ENCODE measurements around the gene PWWP2B.

PWWP2B gene

DNA sequence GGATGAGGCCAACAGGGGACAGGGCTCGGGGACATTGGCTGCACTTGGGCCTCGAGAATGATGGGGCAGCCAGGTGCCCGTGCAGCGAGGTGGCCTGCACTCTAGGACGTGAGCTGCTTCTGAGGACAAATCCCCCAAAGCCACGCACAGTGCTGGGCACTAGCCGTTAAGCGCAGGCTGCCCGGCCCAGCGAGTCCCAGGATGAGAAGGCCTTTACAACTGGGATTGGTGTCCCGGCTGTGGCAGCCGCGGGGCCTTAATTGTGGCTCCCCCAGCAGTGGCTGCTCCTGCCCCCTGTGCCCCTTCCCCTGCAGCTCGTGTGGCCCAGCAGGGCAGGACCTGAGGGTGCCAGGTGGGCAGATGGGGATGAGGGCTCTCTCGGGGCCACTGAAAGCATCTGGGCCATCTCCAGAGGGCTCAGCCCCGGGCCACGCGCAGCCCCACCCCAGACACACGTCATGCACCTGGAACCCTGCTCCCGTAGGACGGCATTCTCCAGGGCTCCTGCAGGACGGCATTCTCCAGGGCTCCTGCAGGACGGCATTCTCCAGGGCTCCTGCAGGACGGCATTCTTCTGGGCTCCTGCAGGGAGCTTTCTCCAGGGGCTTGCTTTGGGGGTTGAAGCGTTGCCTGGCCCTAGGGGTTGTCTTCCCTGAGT lies 6.6 kb downstream of the PWWP2B start:
- no peak overlapping the region for H3K27ac ChIP-seq (ENCODE audit: low read depth, low read length)
- no peaks in the 10 kb centered on the region for H3K4me1 ChIP-seq (ENCODE audit: control insufficient read depth, insufficient read depth, low read length, unreplicated experiment)
- no peaks in the 10 kb centered on the region for H3K27me3 ChIP-seq (ENCODE audit: insufficient read depth, low read length)
- no peak overlapping the region for H2AFZ ChIP-seq (ENCODE audit: low read length, unreplicated experiment)
- no peak overlapping the region for H3K4me3 ChIP-seq (ENCODE audit: low read depth, low read length)
- H3K79me2 ChIP-seq (ENCODE audit: control insufficient read depth, insufficient read depth, low read length, unreplicated experiment) = peaks cover 5% of the 10 kb centered on the region
- H3K36me3 ChIP-seq (ENCODE audit: insufficient read depth, low read length) = no peaks in the 10 kb centered on the region

DNA sequence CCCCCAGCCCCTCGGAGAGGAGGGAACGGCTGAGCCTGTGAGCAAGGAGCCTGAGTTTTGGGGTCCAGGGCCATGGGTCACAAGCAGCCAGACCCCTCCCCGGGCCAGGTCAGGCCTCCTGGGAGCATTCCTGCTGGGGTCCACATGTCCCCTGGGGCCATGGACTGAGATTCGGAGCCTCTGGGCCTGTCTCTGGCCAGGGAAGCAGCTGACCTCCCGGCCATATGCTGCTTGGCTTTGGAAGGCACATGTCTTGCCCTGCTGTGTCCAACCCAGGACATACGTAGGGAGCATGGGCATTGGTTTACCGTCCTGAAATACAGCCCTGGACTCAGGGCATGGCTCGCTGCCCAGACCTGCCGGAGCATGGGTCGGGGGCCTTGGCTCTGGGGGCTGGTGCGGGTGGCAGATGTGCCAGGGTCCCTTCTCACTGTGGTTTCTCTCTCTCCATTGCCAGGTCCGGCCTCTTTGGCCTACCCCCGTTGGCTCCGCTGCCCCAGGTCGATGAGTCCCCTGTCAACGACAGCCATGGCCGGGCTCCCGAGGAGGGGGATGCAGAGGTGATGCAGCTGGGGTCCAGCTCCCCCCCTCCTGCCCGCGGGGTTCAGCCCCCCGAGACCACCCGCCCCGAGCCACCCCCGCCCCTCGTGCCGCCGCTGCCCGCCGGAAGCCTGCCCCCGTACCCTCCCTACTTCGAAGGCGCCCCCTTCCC lies 7.3 kb downstream of the PWWP2B start:
- H3K27me3 ChIP-seq (ENCODE audit: insufficient read depth, low read length) = no peaks in the 10 kb centered on the region
- no peaks in the 10 kb centered on the region for H3K36me3 ChIP-seq (ENCODE audit: insufficient read depth, low read length)
- no peaks in the 10 kb centered on the region for H3K4me1 ChIP-seq (ENCODE audit: control insufficient read depth, insufficient read depth, low read length, unreplicated experiment)
- H3K4me3 ChIP-seq (ENCODE audit: low read depth, low read length) = no peak overlapping the region
- H3K79me2 ChIP-seq (ENCODE audit: control insufficient read depth, insufficient read depth, low read length, unreplicated experiment) = peaks cover 5% of the 10 kb centered on the region
- no peak overlapping the region for H3K27ac ChIP-seq (ENCODE audit: low read depth, low read length)
- no peak overlapping the region for H2AFZ ChIP-seq (ENCODE audit: low read length, unreplicated experiment)

DNA sequence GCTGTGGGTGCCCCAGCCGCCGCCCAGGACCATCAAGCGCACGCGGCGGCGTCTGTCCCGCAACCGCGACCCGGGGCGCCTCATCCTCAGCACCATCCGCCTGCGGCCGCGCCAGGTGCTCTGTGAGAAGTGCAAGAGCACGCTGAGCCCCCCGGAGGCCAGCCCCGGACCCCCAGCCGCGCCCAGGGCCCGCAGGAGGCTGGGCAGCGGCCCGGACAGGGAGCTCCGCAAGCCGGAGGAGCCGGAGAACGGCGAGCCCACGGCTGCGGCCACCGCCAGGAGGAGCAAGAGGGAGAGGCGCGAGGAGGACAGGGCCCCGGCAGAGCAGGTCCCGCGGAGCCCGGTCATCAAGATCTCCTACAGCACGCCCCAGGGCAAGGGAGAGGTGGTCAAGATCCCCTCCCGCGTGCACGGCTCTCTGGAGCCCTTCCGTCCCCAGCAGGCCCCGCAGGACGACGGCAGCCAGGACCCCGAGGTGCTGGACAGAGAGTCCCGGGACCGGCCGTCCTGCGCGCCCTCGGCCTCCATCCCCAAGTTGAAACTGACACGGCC lies 8.0 kb downstream of the PWWP2B start:
- H3K4me1 ChIP-seq (ENCODE audit: control insufficient read depth, insufficient read depth, low read length, unreplicated experiment) = no peaks in the 10 kb centered on the region

DNA sequence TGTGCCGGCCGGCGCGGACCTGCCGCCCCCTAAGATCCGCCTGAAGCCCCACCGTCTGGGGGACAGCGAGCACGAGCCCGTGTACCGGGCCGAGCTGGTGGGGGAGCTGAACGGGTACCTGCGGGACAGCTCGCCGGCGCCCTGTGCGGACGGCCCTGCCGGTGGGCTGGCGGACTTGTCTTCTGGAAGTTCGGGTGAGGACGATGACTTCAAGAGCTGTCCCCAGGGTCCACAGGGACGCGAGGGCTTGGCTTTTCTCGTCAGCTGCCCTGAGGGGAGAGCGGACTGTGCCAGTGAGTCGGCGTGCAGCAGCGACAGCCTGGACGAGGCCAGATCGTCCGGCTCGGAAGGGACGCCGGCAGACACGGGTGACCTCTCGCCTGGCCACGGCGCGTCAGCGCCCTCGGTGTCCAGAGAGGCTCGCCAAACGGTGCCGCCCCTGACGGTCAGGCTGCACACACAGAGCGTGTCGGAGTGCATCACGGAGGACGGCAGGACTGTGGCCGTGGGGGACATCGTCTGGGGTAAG lies 8.5 kb downstream of the PWWP2B start:
- Histone ChIP-seq H3K27ac (ENCODE audit: low read depth, low read length) (no peak overlapping the region), H3K36me3 (ENCODE audit: insufficient read depth, low read length) (no peaks in the 10 kb centered on the region), H3K4me1 (ENCODE audit: control insufficient read depth, insufficient read depth, low read length, unreplicated experiment) (no peaks in the 10 kb centered on the region), H3K27me3 (ENCODE audit: insufficient read depth, low read length) (no peaks in the 10 kb centered on the region), H3K79me2 (ENCODE audit: control insufficient read depth, insufficient read depth, low read length, unreplicated experiment) (no peaks in the 10 kb centered on the region), H3K4me3 (ENCODE audit: low read depth, low read length) (no peak overlapping the region), H2AFZ (ENCODE audit: low read length, unreplicated experiment) (no peak overlapping the region)

More for the DNA sequence above, 8.0 kb downstream of the PWWP2B start:
- Histone ChIP-seq H3K27ac (ENCODE audit: low read depth, low read length) (no peak overlapping the region), H3K4me3 (ENCODE audit: low read depth, low read length) (no peak overlapping the region), H2AFZ (ENCODE audit: low read length, unreplicated experiment) (no peak overlapping the region), H3K79me2 (ENCODE audit: control insufficient read depth, insufficient read depth, low read length, unreplicated experiment) (no peaks in the 10 kb centered on the region), H3K27me3 (ENCODE audit: insufficient read depth, low read length) (no peaks in the 10 kb centered on the region), H3K36me3 (ENCODE audit: insufficient read depth, low read length) (no peaks in the 10 kb centered on the region)

DNA sequence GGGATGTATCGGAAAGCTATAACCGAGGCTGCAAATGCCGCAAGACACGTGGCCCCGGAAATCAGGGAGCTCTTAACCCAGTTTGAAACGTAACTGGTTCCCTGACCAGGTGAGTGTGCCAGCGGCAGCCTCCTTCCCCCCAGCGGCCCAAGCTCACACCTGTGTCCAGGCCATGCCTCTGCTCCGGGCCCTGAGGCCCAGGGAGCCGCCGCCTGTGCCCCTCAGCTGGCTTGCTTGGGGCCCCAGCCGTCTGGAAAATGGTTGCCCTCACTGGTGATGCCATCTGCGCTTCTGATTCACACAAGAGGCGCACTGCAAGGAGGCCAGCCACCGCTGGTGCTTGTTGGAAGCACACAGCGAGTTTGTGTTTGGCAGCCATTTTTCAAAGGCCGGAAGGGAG lies 9.2 kb downstream of the PWWP2B start:
- no peaks in the 10 kb centered on the region for H3K36me3 ChIP-seq (ENCODE audit: insufficient read depth, low read length)
- no peak overlapping the region for H3K4me3 ChIP-seq (ENCODE audit: low read depth, low read length)
- H3K27me3 ChIP-seq (ENCODE audit: insufficient read depth, low read length) = no peaks in the 10 kb centered on the region
- H2AFZ ChIP-seq (ENCODE audit: low read length, unreplicated experiment) = no peak overlapping the region
- no peak overlapping the region for H3K27ac ChIP-seq (ENCODE audit: low read depth, low read length)
- H3K79me2 ChIP-seq (ENCODE audit: control insufficient read depth, insufficient read depth, low read length, unreplicated experiment) = no peaks in the 10 kb centered on the region
- no peaks in the 10 kb centered on the region for H3K4me1 ChIP-seq (ENCODE audit: control insufficient read depth, insufficient read depth, low read length, unreplicated experiment)

DNA sequence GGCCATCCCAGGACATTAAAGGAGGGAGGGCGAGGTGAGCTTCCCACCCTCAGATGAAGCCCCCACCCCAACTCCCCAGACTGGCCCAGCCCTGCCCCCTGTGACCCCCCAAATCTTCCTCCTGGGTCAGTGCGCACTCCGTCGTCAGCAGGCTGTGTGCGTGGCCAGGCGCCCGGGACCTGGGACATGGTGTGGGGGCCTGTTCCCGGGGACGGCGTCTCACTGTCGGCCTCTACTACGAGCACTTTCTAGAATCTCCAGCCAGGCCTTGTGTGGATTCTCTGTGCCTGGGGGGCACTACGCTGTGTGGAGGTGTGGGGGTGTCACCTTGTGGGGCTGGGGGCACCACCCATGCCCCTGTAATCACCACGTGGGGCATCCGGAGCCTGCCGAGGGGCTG lies 9.8 kb downstream of the PWWP2B start:
- no peaks in the 10 kb centered on the region for H3K27me3 ChIP-seq (ENCODE audit: insufficient read depth, low read length)
- no peak overlapping the region for H3K27ac ChIP-seq (ENCODE audit: low read depth, low read length)
- H3K4me3 ChIP-seq (ENCODE audit: low read depth, low read length) = no peak overlapping the region
- no peak overlapping the region for H2AFZ ChIP-seq (ENCODE audit: low read length, unreplicated experiment)
- H3K79me2 ChIP-seq (ENCODE audit: control insufficient read depth, insufficient read depth, low read length, unreplicated experiment) = no peaks in the 10 kb centered on the region
- H3K36me3 ChIP-seq (ENCODE audit: insufficient read depth, low read length) = no peaks in the 10 kb centered on the region
- no peaks in the 10 kb centered on the region for H3K4me1 ChIP-seq (ENCODE audit: control insufficient read depth, insufficient read depth, low read length, unreplicated experiment)

DNA sequence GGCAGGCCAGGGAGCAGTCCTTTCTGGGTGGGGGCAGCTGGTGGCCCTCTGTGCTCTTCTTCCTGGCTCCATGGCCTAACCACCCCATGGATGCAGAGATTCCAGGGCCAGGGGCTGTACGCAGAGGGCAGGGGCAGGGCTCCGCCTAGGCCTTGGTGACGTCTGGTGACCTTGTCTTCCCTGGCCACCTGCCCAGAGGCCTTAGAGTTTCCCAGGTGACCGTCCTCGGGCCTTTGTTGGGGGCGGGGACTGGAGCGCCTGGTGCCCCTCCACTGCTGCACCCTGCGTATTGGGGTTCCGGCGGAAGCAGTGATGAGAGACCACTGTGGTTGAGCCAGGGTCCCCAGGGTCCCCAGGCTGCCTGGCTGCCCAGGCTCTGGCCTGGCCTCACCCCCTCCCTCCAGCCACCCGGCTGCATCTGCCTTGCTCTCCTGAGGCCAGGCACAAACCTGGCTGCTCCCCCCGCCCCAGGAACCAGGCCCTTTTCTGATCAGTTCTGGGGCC lies 10.3 kb downstream of the PWWP2B start:
- Histone ChIP-seq H3K4me3 (ENCODE audit: low read depth, low read length) (no peak overlapping the region), H3K27me3 (ENCODE audit: insufficient read depth, low read length) (no peaks in the 10 kb centered on the region), H3K79me2 (ENCODE audit: control insufficient read depth, insufficient read depth, low read length, unreplicated experiment) (no peaks in the 10 kb centered on the region), H3K36me3 (ENCODE audit: insufficient read depth, low read length) (no peaks in the 10 kb centered on the region), H3K27ac (ENCODE audit: low read depth, low read length) (no peak overlapping the region), H3K4me1 (ENCODE audit: control insufficient read depth, insufficient read depth, low read length, unreplicated experiment) (no peaks in the 10 kb centered on the region), H2AFZ (ENCODE audit: low read length, unreplicated experiment) (no peak overlapping the region)

DNA sequence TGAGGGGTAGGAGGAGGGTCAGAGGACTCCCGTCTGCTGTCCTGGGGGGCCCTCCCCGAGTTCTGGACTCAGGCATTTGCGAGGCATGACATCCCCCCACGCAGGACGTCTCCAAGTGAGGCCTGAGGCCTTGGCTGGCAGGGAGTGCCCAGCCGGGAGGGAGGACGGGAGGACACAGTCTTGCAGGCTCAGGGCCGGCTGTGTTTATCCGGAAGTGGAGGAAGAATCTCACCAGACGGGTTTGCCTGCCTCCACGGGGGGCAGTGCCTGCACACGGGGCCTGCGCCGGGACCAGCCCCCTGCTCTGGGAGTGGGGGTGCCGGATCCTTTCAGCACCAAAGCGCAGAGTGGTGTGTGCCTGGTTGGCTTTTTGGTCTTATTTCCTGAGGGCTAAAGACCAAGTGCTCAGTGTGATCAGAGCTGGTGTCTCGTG lies 10.9 kb downstream of the PWWP2B start:
- Histone ChIP-seq H3K27me3 (ENCODE audit: insufficient read depth, low read length) (no peaks in the 10 kb centered on the region), H3K79me2 (ENCODE audit: control insufficient read depth, insufficient read depth, low read length, unreplicated experiment) (no peaks in the 10 kb centered on the region), H2AFZ (ENCODE audit: low read length, unreplicated experiment) (no peak overlapping the region), H3K27ac (ENCODE audit: low read depth, low read length) (no peak overlapping the region), H3K4me3 (ENCODE audit: low read depth, low read length) (no peak overlapping the region), H3K4me1 (ENCODE audit: control insufficient read depth, insufficient read depth, low read length, unreplicated experiment) (no peaks in the 10 kb centered on the region), H3K36me3 (ENCODE audit: insufficient read depth, low read length) (no peaks in the 10 kb centered on the region)

DNA sequence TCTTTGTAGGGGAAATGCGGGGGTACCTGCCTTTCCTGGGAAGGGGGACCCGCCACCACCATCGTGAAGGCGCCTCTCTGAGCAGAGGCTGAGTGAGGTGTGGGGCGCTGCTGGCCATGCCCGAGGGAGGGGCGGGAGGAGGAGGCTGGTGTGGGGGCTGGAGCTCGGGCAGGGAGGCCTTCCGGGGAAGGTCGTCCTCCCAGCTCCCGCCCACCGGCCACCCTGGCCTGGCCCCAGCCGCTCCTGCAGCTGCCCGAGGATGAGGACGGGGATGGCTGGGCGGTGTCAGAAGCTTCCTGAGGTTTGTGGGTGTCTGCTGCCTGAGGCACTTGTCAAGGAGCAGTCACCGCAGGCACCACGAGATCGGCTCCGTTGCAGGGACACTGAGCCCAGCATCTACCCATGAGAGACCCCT lies 11.4 kb downstream of the PWWP2B start:
- H2AFZ ChIP-seq (ENCODE audit: low read length, unreplicated experiment) = no peak overlapping the region
- no peaks in the 10 kb centered on the region for H3K4me1 ChIP-seq (ENCODE audit: control insufficient read depth, insufficient read depth, low read length, unreplicated experiment)
- no peaks in the 10 kb centered on the region for H3K79me2 ChIP-seq (ENCODE audit: control insufficient read depth, insufficient read depth, low read length, unreplicated experiment)

DNA sequence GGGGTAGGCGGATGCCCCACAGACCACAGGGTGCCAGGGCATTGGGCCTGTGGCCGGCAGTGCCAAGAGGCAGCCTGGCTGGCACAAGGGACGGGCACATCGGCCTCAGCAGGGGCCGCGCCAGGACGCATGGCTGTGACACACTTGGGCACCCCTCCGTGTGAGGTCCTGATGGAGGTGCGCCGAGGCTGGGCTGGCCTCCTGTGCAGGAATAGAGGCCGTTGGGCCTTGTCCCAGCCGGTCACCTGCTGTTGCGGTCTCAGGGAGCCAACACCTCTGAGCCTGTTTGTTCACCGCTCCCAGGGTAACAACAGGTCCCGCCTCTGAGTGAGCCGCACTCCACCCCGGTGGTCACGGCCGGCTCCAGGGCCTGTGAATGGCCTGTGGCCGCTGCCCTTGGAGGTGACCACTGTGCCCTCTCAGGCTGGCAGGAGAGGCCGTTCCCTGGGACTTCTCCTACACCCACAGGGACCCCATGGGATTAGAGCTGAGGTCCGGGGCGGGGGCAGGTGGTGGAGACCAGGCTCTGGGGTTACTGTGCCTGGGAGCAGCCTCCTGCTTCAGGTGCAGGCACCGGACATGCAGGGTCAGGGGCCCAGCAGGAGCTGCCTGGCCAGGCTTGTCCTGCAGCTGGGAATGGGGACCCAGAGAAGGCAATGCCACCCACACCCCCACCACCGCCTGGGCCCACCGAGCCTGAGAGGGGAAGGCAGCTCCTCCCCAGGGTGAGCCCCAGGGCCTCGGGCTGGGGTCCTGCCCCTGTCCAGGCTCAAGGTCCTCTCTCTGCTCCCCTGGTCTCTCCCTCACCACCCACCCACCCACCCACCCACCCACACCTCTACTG lies 12.0 kb downstream of the PWWP2B start:
- Histone ChIP-seq H3K79me2 (ENCODE audit: control insufficient read depth, insufficient read depth, low read length, unreplicated experiment) (no peaks in the 10 kb centered on the region), H3K36me3 (ENCODE audit: insufficient read depth, low read length) (no peaks in the 10 kb centered on the region), H2AFZ (ENCODE audit: low read length, unreplicated experiment) (no peak overlapping the region), H3K4me1 (ENCODE audit: control insufficient read depth, insufficient read depth, low read length, unreplicated experiment) (no peaks in the 10 kb centered on the region), H3K4me3 (ENCODE audit: low read depth, low read length) (no peak overlapping the region), H3K27me3 (ENCODE audit: insufficient read depth, low read length) (no peaks in the 10 kb centered on the region), H3K27ac (ENCODE audit: low read depth, low read length) (no peak overlapping the region)

More for the DNA sequence above, 11.4 kb downstream of the PWWP2B start:
- Histone ChIP-seq H3K27ac (ENCODE audit: low read depth, low read length) (no peak overlapping the region), H3K36me3 (ENCODE audit: insufficient read depth, low read length) (no peaks in the 10 kb centered on the region), H3K27me3 (ENCODE audit: insufficient read depth, low read length) (no peaks in the 10 kb centered on the region), H3K4me3 (ENCODE audit: low read depth, low read length) (no peak overlapping the region)
